Prostate gland (tissue), 2 donors: ENCODE measurements around the gene XRN2. TPM values are rescaled to one million over a fixed set of nuclear protein-coding genes. Genes with fewer than 3 reads are reported as not detected.

ENCODE experiments used
- DNase-seq: peaks from one replicate; pipeline ENCODE4 v3.0.0-alpha.2; 2019; ENCODE audit warnings: low spot score
- H3K27ac ChIP-seq, 2 donors: fragments of 200-600 bp; sonication (generic); 2 replicates each; pipeline ENCODE4 v1.5.1; 2017 to 2019
- H3K27me3 ChIP-seq: fragments of 200-600 bp; sonication (generic); replicated peaks from 2 replicates; pipeline ENCODE4 v1.5.1; 2019; ENCODE audit not compliant: insufficient read depth
- H3K36me3 ChIP-seq, 2 donors: fragments of 200-600 bp; sonication (generic); 1 replicate in 1 of 2; 2 replicates in 1 of 2; pipeline versions ENCODE4 v1.5.1 to v1.8.1; 2017 to 2019
- H3K4me1 ChIP-seq: fragments of 200-600 bp; sonication (generic); replicated peaks from 2 replicates; pipeline ENCODE4 v1.5.1; 2019
- H3K4me3 ChIP-seq, 2 donors: fragments of 200-600 bp; sonication (generic); 2 replicates each; pipeline ENCODE4 v1.5.1; 2017 to 2019
- H3K9me3 ChIP-seq: fragments of 200-600 bp; sonication (generic); 2 replicates; pipeline ENCODE4 v1.5.1; 2017
- CTCF ChIP-seq, 4 experiments: fragments of 200-600 bp in 2 of 4; fragments of 450-650 bp in 2 of 4; sonication (generic) in 2 of 4; IDR thresholded peaks; 1 replicate in 3 of 4; 2 replicates in 1 of 4; pipeline ENCODE4 v1.5.1; 2016 to 2019; ENCODE audit warnings: antibody characterized with exemption in 4 of 4, mild to moderate bottlenecking in 2 of 4, moderate library complexity in 2 of 4
- POLR2A ChIP-seq: fragments of 450-650 bp; IDR thresholded peaks from one replicate; pipeline ENCODE4 v1.6.1; 2016; ENCODE audit warnings: antibody characterized with exemption, mild to moderate bottlenecking
- POLR2AphosphoS5 ChIP-seq: sonication (generic); formaldehyde crosslinking; IDR thresholded peaks from one replicate; pipeline ENCODE4 v1.6.1; 2017; ENCODE audit warnings: antibody characterized with exemption
- WGBS: methylation state at CpG from one replicate; pipeline ENCODE4 v1.1.5; 2018; 5-methylcytosine and 5-hydroxymethylcytosine counted together
- intact Hi-C: fragments of 100-400 bp; cut with DNase I; formaldehyde crosslinking; loops from one replicate; pipeline ENCODE4 v1.14.2; 2022
- total RNA-seq, 2 donors: library from RNA; depleted of rRNA; stranded (reverse); fragments of >200 nt; gene quantifications; one replicate each; pipeline ENCODE4 v1.1.0, GENCODE V29; 2016

Gene XRN2
- total RNA-seq, 2 donors from 2014 or later, result 49.4 to 51.3 TPM

- no peaks in the 10 kb centered on the region for H3K27me3 ChIP-seq
- H3K27ac ChIP-seq, result no peak overlapping the region
- no peaks in the 10 kb centered on the region for H3K4me1 ChIP-seq
- no peaks in the 10 kb centered on the region for H3K9me3 ChIP-seq
- H3K36me3 ChIP-seq, result no peaks in the 10 kb centered on the region
- 82% methylated on average over 15 of the region's 15 CpGs for WGBS
- no peak for DNase-seq
- H3K4me3 ChIP-seq, result no peak overlapping the region
- intact Hi-C loops, result no loop called here
- TF ChIP-seq POLR2A (no peak), POLR2AphosphoS5 (no peak), CTCF (IDR thresholded peaks at IDR 0.05) (no peak)
These were observed 37.6 kb upstream of the XRN2 start for GRCh38 chr20:21265261-21266190.

GRCh38 chr20:21266191-21266536 lies 37.0 kb upstream of the XRN2 start:
- Histone ChIP-seq H3K36me3 (no peaks in the 10 kb centered on the region), H3K4me3 (no peak overlapping the region), H3K4me1 (no peaks in the 10 kb centered on the region), H3K27me3 (no peaks in the 10 kb centered on the region), H3K27ac (no peak overlapping the region), H3K9me3 (no peaks in the 10 kb centered on the region)
- intact Hi-C loops, result no loop called here
- WGBS, result 82% methylated on average over 5 of the region's 5 CpGs
- TF ChIP-seq CTCF (IDR thresholded peaks at IDR 0.05), result no peak
- no peak for TF ChIP-seq POLR2AphosphoS5
- TF ChIP-seq POLR2A, result no peak
- DNase-seq, result no peak

- Histone ChIP-seq H3K27ac (no peak overlapping the region), H3K4me3 (no peak overlapping the region), H3K27me3 (no peaks in the 10 kb centered on the region), H3K36me3 (no peaks in the 10 kb centered on the region), H3K9me3 (no peaks in the 10 kb centered on the region), H3K4me1 (no peaks in the 10 kb centered on the region)
- intact Hi-C loops, result no loop called here
- WGBS, result 82% methylated on average over 2 of the region's 2 CpGs
- no peak for DNase-seq
- TF ChIP-seq POLR2A, result no peak
- no peak for TF ChIP-seq POLR2AphosphoS5
- no peak for TF ChIP-seq CTCF (IDR thresholded peaks at IDR 0.05)
These were observed 33.4 kb upstream of the XRN2 start for GRCh38 chr20:21269772-21270171.

DNA sequence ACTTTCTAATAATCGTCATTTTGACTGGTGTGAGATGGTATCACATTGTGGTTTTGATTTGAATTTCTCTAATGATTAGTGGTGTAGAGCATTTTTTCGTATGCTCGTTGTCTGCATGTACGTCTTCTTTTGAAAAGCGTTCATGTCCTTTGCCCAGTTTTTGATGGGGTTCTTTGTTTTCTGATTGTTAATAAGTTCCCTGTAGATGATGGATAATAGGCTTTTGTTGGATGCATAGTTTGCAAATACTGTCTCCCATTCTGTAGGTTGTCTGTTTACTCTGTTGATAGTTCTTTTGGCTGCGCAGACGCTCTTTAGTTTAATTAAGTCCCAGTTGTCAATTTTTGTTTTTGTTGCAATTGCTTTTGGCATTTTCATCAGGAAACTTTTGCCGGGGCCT lies 32.3 kb upstream of the XRN2 start:
- Histone ChIP-seq H3K4me1 (no peaks in the 10 kb centered on the region), H3K27ac (no peak overlapping the region), H3K27me3 (no peaks in the 10 kb centered on the region), H3K4me3 (no peak overlapping the region), H3K9me3 (no peaks in the 10 kb centered on the region), H3K36me3 (no peaks in the 10 kb centered on the region)
- TF ChIP-seq POLR2AphosphoS5 (no peak), POLR2A (no peak)
- intact Hi-C loops, result no loop called here
- 50% methylated on average over 8 of the region's 8 CpGs for WGBS
- DNase-seq, result no peak

GRCh38 chr20:21272279-21272678 lies 30.9 kb upstream of the XRN2 start:
- TF ChIP-seq CTCF (IDR thresholded peaks at IDR 0.05) (no peak), POLR2AphosphoS5 (no peak), POLR2A (no peak)
- intact Hi-C loops, result no loop called here

More at GRCh38 chr20:21272279-21272678, 30.9 kb upstream of the XRN2 start:
- no peaks in the 10 kb centered on the region for H3K36me3 ChIP-seq
- no peak for DNase-seq
- H3K9me3 ChIP-seq, result no peaks in the 10 kb centered on the region
- no peak overlapping the region for H3K4me3 ChIP-seq
- no peaks in the 10 kb centered on the region for H3K4me1 ChIP-seq
- no peaks in the 10 kb centered on the region for H3K27me3 ChIP-seq
- H3K27ac ChIP-seq, result no peak overlapping the region
